NCI-H446 treated with DMSO at 0.1 percent for 48 hours (cell line): ENCODE data around the gene UBE2H.
A peak's percentile ranks its signal among the peaks of the same experiment; 100 is the strongest.
"Not testable (repeated sequence)": the region's sequence is repeated elsewhere in the genome, so short reads cannot be mapped to it uniquely, and the experiment has no call there.

Experiments
- DNase-seq: peaks from one replicate; lab custom pipeline; 2025; lab: John Stamatoyannopoulos, UW

Gene UBE2H

DNA sequence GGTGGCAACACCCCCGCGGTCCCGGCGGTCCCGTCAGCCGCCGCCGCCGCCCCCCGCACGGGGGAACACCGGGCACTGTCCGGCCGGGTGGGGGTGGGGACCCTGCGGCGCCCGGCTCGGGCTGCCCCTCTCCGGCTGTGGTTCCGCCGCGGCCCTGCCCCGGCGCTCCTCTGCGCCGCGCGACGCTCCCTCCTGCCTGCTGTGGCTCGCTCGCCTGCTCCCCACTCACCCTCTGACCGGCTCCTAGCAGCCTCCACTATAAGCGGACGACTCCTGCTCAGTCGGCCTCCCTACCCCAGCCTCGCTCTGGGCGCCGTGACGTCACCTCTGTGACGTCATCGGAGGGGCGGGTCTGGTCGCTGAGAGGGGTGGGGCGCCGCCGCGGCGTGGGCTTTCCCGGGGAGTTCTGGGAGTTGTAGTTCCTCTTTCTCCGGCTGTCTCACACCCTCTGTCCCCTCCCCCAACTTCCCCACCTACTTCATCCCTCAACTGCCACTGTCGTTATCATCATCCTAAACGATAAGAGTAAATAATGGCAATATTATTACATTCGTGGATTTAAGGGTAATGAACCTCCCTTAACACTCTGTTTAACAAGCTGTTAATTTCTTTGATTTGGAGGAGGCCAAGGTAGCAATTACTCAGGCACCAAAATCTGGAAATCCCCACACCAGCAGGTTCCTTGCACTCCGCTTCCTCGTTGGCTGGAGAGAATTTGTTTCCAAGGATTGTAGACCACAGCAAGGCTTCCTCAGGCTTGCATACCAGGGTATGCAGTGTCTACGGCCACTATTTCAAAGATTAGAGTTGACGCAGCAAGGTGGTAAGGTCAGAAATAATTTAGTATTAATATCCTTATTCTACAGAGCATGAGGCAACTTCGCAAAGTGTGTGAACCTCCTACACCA lies at the start of gene UBE2H:
TSS of gene UBE2H (minus strand) at position 308 of the 908 bp plus-strand sequence. CDS start 405 bp downstream, outside the sequence.
- peak; percentile 77 for DNase-seq

DNA sequence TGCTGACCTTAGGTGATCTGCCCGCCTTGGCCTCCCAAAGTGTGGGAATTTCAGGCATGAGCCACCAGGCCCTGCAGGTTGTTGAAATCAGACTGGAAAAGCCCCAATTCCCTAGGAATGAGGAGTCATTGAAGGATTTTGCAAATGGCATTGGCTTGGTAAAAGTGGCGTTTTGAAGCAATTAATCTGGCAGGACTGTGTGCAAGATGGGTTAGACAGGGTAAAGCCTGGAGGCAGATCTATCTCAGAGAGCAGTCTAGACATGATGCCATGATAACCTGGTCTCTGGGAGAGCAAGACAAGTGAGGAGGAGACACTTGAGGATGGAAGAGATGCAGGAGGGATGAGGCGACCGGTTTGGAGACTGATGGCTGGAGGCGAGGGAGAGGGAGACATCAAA lies 45.7 kb upstream of the UBE2H start:
- DNase-seq: no peak

DNA sequence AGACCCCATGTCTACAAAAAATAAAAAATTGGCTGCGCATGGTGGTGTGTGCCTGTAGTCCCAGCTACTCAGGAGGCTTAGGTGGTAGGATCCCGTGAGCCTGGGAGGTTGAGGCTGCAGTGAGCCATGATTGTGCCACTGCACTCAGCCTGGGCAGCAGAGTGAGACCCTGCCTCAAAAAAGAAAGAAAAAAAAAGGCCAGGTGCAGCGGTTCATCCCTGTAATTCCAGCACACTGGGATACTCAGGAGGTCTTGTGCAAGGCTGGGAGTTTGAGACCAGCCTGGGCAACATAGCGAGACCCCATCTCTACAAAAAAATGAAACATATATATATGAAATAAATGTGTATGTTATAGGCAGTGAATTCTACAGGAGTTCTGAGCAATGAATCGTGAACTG lies 44.5 kb upstream of the UBE2H start:
- DNase-seq: no peak

DNA sequence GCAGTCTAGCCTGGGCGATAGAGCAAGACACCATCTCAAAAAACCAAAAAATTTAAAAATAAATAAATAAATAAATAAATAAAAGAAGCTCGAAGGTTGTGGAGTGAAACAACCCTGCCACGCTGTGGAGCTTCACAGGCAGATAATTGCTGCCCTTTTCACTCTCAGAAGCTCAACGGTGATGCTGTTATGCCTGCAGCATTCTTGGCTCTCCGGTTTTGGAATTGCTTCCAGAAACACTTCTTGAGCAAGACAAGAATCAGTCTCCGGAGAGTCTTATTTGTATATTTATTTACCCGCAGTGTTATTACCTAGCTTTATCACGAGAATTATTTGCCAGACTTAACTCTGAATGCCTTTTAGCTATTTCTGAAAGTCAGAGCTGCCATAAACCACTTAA lies 40.5 kb upstream of the UBE2H start:
- no peak for DNase-seq

DNA sequence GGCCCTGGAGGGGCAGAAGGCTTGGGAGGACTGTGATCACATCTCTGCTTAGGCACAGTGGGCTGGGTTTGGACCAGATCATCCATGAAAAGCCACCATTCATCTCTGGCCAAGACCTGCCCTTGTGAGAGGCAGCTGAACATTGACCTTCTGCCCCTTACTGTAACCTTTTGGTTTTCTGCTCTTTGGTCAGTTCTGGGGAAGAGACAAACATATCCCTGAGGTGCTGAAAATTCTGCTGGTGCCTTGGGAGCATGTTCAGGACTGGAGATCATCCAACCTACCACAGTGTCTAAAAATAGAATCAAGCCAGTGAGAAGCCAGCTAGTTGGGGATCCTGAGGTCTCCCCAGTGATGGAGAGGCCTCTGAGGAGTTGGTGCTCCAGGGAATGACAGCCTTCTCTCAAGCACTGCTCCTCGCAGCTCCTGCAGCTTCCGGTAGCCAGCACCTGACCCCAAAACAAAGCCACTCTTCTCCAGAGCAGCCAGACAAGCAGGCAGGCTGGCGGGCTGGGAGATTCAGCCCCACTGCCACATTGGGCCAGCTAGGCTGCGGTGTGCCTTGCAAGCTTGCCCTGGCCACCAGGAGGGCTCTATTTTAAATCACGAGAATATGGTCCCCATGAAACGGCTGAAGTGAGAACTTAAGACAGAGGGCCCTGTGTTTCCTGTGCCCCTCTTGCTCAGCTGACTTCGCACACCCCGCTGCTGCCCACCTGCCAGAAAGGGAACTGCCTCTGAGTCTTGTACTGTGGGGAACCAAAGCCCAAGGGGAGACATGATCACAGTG lies 37.8 kb upstream of the UBE2H start:
- no peak for DNase-seq

DNA sequence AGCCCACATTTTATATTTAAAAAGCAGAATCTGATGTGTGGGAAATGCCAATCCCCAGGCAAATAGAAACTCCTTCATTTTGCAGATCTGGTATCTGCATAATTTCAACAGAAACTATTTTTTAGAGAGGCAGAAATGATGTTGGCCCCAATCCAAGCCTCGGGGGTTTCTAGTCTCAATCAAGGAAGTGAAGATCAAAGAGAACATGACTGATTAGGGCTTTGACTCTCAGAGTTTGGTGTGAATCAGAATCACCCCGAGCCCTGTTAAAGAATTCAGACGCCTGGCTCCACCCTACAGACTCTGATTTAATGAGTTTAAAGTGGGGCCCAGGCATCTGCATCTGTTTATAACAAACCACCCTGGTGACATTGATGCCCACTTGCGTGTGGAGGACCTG lies 36.7 kb upstream of the UBE2H start:
- DNase-seq: no peak

DNA sequence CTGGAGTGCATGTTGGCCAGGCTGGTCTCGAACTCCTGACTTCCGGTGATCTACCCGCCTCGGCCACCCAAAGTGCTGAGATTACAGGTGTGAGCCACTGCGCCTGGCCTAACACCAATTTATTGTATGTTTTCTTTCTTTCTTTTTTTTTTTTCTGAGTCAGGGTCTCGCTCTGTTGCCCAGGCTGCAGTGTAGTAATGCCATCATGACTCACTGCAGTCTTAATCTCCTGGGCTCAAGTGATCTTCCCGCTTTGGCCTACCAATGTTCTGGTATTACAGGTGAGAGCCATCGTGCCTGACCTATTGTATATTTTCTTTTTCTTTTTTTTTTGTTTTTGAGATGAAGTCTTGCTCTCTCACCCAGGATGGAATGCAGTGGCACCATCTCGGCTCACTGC lies 33.8 kb upstream of the UBE2H start:
- DNase-seq: no peak

DNA sequence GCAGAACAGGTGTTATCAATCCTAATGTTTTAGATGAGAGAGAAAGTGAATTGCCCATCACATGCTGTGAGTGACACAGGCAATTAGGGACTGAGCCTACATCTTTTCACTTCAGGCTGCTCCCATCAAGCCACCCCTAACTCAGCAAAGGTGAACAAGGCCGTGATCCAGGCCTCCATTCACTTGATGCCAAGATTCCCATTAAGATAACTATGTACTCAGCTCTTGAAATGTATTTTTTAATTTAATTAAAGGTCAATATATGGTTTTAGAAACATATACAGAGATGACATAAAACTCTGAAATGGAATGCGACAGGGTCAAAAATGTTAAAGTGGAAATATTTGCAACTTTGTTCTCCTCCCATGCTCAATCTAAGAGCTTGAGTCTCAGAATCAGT lies 27.9 kb upstream of the UBE2H start:
- DNase-seq: no peak

DNA sequence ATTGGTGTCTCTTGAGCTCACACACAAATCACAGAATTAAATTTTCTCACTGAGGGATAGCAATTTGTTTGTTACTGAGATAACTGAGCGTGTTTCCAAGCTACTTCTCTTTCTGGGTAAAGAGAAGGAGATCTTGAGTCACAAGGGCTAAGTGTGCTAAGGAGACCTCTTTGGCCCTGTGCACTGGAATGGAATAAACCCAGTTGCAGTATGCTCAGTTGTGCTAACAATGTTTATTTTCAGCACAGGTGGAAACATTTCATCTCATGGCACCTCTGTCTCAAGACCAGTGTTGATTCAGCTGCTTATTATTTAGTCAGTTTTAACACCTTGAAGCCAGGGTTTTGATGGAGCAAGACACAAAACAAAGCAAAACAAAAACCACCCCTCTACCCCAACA lies 22.5 kb upstream of the UBE2H start:
- DNase-seq: no peak

DNA sequence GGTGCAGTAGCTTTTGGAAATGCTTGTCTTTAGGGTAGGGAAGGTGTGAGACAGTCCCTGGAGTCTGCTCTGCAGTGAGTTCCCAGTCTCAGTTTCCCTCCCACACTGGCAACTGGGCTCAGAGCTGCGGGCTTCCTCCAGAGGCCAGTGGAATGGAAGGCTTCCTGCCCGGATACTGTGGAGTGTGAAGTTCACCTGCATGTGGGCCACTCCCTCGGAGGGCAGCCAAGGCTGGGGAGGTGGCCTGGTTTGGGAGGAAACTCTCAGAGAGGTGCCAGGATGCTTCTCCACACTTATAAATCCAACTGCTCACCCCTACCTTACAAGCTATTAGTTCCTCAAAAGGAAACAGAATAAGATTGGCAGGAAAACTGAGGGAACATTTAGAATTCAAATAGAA lies 18.1 kb upstream of the UBE2H start:
- no peak for DNase-seq

DNA sequence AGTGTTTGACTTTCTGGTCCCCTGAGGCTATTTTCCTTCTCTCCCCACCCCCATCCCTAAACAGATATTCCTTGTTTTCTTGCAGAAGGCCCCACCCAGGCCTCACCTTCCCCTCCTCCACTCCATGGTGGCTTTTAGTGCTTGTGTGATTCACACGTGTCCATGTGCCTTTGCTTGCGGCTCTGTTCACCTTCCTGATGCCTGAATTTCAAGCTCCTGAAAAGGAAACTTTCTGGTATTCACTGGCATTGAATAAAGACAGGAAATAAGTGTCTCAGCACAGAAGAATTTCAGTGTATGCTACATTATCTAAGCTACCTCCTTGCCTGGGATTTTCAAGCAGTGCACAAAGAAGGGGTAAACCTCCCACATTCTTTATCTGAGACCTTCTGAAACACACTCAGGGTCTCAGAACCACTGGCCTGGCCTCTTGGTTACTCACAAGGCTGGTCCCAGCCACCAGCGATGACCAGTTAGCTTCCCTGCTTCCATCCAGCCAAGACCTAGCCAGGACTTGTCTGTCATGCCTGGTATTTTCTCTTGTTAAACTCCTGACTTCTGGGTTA lies 17.2 kb upstream of the UBE2H start:
- no peak for DNase-seq

DNA sequence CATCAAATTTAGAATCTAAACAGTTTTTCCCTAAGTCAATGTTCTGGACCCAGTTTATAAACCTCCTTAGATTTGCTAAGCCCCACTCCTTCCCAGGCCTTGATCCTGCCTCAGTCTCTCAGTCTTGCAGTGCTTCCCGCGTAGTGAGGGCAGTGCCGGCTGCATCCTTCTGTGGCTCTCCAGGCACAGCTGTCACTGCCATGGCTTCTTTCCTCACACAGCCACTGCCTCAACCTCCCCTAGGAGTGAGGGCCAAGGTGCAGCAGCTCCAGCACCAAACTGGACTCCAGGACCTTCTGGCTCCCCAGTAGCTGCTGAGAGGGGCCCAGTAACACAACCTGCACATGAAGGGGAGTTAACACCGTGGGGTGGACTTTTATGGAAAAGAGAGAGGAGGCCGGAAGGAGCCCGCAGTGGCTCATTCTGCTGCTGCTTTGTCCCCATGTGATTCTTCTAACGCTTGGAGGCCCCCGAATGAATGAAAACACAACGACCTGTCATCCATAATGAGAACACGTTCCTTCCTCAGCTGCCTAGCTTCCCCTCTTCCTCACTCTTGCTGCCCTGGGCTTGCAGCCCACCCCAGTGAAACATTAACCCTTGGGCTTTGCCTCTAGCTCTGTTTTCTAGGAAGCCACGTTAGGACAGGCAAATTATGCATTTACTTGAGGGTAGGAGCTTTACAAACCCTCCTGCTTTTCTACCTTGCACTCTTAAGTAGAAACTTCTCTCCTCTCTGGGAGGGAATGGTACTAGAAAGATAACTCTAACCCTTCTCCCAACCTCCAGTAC lies 16.0 kb upstream of the UBE2H start:
- no peak for DNase-seq

DNA sequence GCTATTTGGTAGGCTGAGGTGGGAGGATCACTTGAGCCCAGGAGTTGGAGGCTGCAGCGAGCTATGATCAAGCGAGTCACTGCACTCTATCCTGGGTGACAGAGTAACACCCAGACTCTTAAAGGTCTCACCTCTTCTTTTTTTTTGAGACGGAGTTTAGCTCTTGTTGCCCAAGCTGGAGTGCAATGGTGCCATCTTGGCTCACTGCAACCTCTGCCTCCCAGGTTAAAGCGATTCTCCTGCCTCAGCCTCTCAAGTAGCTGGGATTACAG lies 7.4 kb upstream of the UBE2H start:
- not testable (repeated sequence) for DNase-seq

DNA sequence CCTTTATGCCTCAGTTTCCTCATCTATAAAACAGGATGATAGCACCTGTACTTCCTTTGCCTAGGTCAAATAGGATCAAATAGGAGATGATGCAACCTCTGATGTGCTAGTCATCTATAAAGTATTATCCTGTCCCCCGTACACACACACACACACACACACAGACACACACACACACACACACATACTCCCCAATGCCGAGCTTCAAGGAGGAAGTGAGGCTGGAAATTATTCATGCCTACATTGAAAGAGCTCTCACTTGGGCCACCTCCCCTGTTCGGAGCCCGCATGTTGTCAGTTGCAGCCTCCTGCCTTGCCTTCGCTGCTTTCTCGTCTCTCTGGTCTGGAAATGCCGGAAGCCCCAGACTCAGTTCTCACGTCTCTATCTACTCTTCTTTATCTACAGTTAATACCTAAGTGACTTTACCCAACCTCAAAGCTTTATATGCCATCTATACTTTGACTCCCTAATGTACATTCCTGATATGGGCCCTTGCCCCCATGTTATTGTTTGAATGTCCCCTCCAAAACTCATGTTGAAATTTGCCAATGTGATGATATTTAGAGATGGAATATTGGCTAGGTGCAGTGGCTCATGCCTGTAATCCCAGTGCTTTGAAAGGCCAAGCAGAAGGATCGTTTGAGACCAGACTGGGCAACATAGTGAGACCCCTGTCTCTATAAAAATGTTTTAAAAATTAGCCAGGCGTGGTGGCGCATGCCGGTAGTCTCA lies 6.9 kb upstream of the UBE2H start:
- DNase-seq: no peak

DNA sequence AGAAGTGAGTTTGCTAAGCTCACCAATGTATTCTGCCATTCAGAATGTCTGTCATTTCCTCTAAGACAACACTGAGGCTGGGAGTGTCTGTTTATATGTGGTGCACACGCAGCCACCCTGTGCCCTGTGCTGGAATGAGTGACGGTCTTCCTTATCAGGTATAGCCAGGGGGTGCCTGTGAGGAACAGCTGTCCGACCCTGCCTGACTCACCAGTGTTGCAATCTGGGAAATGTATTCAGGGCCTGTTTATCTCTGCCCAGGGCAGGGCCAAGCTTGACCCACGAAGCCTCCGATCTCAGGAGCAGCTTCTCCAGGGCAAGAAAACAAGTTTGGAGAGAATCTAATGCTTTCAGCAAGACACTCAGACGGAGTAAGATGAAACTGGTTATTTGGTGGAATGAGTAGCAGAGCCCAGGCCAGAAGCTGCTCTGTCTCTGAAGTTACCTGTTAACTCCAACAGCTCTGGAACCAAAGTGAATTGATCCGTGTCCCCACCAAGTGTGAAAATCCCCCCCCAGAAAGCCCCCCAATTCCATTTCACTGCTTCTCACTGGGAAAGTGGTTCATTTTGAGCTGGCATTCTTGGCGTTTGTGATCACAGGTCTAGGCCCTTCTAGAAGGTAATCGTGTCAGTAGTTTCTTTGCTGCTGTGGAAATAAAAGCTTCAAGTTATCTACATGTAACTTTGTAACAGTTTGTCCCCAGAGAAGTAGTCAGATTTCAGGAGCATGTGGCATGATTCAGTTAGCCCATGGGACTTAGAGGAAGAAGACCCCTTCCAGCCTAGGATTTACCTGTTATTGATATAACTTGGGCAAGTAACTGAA lies 6.1 kb upstream of the UBE2H start:
- DNase-seq: no peak

DNA sequence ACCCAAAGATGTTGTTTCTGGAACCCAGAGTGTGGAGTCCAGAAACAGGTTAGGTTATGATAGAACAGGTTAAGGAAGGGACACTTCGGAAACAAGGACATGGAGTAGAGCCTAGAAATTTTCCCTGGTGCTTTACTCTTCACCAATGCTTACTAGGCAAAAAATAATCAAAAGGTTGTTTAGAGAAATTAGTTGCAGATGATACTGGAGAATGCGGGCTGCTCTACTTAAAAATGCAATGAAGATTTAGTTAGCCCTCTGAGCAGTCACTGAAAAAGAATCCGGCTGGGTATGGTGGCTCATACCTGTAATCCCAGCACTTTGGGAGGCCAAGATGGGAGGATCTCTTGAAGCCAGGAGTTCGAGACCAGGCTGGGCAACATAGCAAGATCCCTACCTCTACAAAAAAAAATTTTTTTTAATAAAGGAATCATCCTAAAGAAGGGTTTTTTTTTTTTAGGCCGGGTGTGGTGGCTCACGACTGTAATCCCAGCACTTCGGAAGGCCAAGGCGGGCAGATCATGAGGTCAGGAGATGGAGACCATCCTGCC lies 3.3 kb upstream of the UBE2H start:
- no peak for DNase-seq

DNA sequence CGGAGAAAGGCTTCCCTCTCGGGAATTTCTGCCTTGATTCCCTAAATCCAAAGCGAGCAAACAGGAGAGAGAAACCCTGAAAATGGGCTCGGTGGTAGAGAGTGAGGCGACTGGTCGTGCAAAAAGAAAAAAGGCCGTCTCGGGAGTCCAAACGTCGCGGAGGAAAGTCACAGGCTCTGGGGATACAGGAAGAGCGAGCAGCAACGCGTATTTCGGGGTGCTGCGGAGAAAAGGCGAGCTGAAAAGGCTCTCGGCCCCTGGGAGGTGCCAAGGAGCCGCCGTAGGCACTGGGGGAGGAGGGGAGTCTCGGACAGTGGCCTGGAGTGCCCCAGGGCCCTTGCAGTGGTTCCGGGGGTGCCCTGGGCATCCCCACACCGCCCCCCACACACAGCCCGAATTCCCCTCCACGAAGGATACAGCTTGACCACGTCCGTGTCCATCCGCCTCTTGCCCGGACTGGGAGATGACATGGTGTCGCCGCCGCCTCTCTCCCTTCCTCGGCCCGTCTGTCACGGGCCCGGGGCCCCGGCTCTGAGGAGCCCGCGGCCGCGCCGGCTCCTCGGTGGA lies 591 bp downstream of the UBE2H start:
- no peak for DNase-seq

DNA sequence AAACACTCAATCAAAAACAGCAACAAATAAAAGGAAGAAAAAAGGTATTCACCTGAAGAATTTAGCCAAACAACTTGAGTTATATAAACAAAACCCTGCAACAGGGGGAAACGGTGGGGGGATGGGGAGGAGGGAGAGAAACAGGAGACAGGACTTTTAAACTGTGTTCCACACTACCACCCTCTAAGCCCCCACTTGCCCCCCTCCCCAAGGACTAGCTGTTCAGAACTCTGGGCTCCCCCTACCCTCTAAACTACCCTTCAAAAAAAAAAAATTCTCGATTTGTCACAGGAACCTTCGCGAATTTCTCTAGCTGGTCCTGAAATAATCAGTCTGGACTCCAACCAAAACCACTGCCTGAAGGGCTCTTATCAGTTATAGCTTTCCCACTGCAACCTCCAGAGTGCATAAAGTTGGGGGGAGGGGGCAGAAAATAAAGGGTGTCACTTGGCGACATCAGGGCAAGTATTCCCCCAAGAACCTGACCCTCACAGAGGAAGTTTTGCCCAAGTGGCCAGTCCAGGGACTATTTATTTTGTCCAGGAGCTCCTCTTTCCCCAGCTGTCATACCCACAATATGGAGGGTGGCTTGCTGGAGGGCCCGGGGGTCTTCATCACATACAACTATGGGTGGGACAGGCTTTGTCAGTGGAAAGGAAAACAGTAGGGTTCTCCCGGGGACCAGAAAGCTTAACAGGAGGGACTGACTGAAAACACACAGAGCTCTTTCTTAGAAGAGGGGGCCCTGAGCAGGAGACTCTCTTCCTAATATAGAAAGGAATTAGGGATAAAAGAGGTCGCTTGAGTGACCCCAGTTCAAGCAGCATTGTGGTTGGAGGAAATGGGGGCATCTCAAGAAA lies 1.3 kb downstream of the UBE2H start:
- DNase-seq: no peak

DNA sequence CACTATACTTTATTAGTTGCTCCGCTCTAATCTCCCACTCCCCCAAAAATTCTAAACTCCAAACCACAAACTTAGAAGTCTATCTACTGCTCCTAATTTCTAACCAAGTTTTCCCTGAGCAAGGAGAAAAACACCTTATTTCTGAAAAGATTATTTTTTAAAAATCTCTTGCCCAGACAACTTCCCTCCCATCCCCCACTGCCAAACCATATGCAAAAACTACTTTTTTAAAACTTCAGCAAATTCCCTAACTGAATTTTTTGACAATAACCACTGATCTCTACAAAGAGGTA lies 1.9 kb downstream of the UBE2H start:
- no peak for DNase-seq
